GM12878 (cell line): ENCODE measurements around the gene DHCR7. TPM values are rescaled to one million over a fixed set of nuclear protein-coding genes. Genes with fewer than 3 reads are reported as not detected.

Experiments
- ATAC-seq: fragments of 200-7000 bp; cut with Tn5 transposase; 3 replicates; pipeline ENCODE4 v1.9.1; 2020; ENCODE audit warnings: mild to moderate bottlenecking, moderate library complexity
- BruUV-seq: library from RNA; stranded (reverse); fragments of 400-500 nt; replicated peaks from 2 replicates; lab custom pipeline; 2021; lab: Mats Ljungman, UMichigan
- CTCF ChIA-PET: fragments of 300-600 bp; sonication (Branson Sonifier 250); formaldehyde crosslinking; extraction: SDS; loops from one replicate; lab custom pipeline; 2021; ENCODE audit warnings: inconsistent platforms; lab: Yijun Ruan, JAX
- POLR2A ChIA-PET: fragments of 350-600 bp; formaldehyde crosslinking; extraction: SDS; loops from one replicate; lab custom pipeline; 2021; ENCODE audit warnings: inconsistent platforms; lab: Charles Lee
- RAD21 ChIA-PET: fragments of 300-600 bp; sonication (Branson Sonifier 250); formaldehyde crosslinking; loops from one replicate; lab custom pipeline; 2023; ENCODE audit warnings: antibody characterized with exemption; ENCODE audit not compliant: unreplicated experiment; lab: Charles Lee
- SMC1A ChIA-PET: fragments of 300-600 bp; sonication (Branson Sonifier 250); formaldehyde crosslinking; loops from one replicate; lab custom pipeline; 2023; ENCODE audit not compliant: unreplicated experiment, uncharacterized antibody; lab: Charles Lee
- DNase-seq: peaks from one replicate; pipeline ENCODE4 v3.0.0-alpha.2; 2011; ENCODE audit warnings: low read depth, low spot score
- FAIRE-seq: peaks from 3 replicates; lab custom pipeline; 2011; peaks lifted over from hg19 to GRCh38; lab: Jason Lieb, UNC
- H2AFZ ChIP-seq: 2 replicates; pipeline ENCODE4 v1.6.0; 2011; ENCODE audit warnings: low read depth, low read length, control low read depth; ENCODE audit not compliant: control insufficient read depth
- H3K27ac ChIP-seq: 2 replicates; pipeline ENCODE4 v1.5.1; 2011; ENCODE audit warnings: control low read depth; ENCODE audit not compliant: control insufficient read depth, insufficient read depth
- H3K27me3 ChIP-seq, 2 experiments: replicated peaks in 1 of 2; 2 replicates each; pipeline versions ENCODE4 v1.6.0 to v1.6.1; 2011; ENCODE audit warnings: low read length in 1 of 2; ENCODE audit not compliant: control insufficient read depth in 2 of 2, insufficient read depth in 2 of 2
- H3K36me3 ChIP-seq, 2 experiments: 2 replicates each; pipeline ENCODE4 v1.5.1; 2011; ENCODE audit warnings: low read length in 1 of 2; ENCODE audit not compliant: control insufficient read depth in 2 of 2, insufficient read depth in 2 of 2
- H3K4me1 ChIP-seq: 2 replicates; pipeline ENCODE4 v1.6.1; 2011; ENCODE audit warnings: mild to moderate bottlenecking, low read length, moderate library complexity, mixed read lengths; ENCODE audit not compliant: control insufficient read depth, insufficient read depth
- H3K4me2 ChIP-seq: 2 replicates; pipeline ENCODE4 v1.6.0; 2011; ENCODE audit warnings: control low read depth; ENCODE audit not compliant: control insufficient read depth, insufficient read depth
- H3K4me3 ChIP-seq: fragments of 200-600 bp; sonication (generic); 2 replicates; pipeline ENCODE4 v1.5.1; 2016
- H3K79me2 ChIP-seq: 2 replicates; pipeline ENCODE4 v1.6.0; 2011; ENCODE audit warnings: low read length; ENCODE audit not compliant: control insufficient read depth, insufficient read depth
- H3K9ac ChIP-seq: 2 replicates; pipeline ENCODE4 v1.8.0; 2011; ENCODE audit warnings: low read length, control low read depth, mixed read lengths; ENCODE audit not compliant: control insufficient read depth, insufficient read depth
- H3K9me3 ChIP-seq: replicated peaks from 3 replicates; pipeline ENCODE4 v1.5.1; 2011; ENCODE audit warnings: mild to moderate bottlenecking, low read length; ENCODE audit not compliant: control insufficient read depth, insufficient read depth
- H4K20me1 ChIP-seq: 2 replicates; pipeline ENCODE4 v1.6.0; 2011; ENCODE audit not compliant: control insufficient read depth, insufficient read depth
- GATAD2B ChIP-seq: fragments of 450-650 bp; conservative IDR thresholded peaks from 2 replicates; pipeline ENCODE4 v1.6.1; 2017; ENCODE audit warnings: low read depth, mild to moderate bottlenecking, moderate library complexity
- IKZF1 ChIP-seq: fragments of 450-650 bp; conservative IDR thresholded peaks from 2 replicates; pipeline ENCODE4 v1.6.1; 2017; ENCODE audit warnings: antibody characterized with exemption, mild to moderate bottlenecking
- IKZF2 ChIP-seq, 2 experiments: fragments of 450-650 bp; IDR thresholded peaks; 2 replicates each; pipeline ENCODE4 v1.6.1; 2017; ENCODE audit warnings: mild to moderate bottlenecking in 2 of 2, moderate library complexity in 2 of 2
- KAT2A ChIP-seq: conservative IDR thresholded peaks from 2 replicates; pipeline ENCODE4 v1.6.1; 2011; ENCODE audit warnings: low read depth, low read length; ENCODE audit not compliant: control insufficient read depth
- RAD21 ChIP-seq: IDR thresholded peaks from 2 replicates; pipeline ENCODE4 v1.6.1; 2011; ENCODE audit warnings: mild to moderate bottlenecking, low read depth, low read length, moderate library complexity; ENCODE audit not compliant: insufficient read depth
- SMC3 ChIP-seq: IDR thresholded peaks from 2 replicates; pipeline ENCODE4 v1.6.1; 2011; ENCODE audit warnings: low read length, improper control_type of control experiment, borderline replicate concordance
- WGBS: methylation state at CpG from one replicate; pipeline ENCODE4 v1.1.6; 2016; ENCODE audit warnings: low lambda C conversion rate; ENCODE audit not compliant: insufficient replicate concordance, insufficient coverage; ENCODE audit errors: missing lambda C conversion rate; 5-methylcytosine and 5-hydroxymethylcytosine counted together
- in situ Hi-C: fragments of 300-500 bp; cut with MboI; formaldehyde crosslinking; loops from 9 replicates; pipeline ENCODE4 v1.14.3; 2018; ENCODE audit warnings: mixed read lengths
- intact Hi-C: fragments of 100-400 bp; cut with micrococcal nuclease; formaldehyde crosslinking; loops from one replicate; pipeline ENCODE4 v1.14.2; 2022; ENCODE audit not compliant: unreplicated experiment
- polyA plus RNA-seq, 11 experiments: library from polyadenylated mRNA; depleted of rRNA in 4 of 11; unstranded in 6 of 11; stranded (reverse) in 5 of 11; fragments of >200 nt; fragmentation: Nextera tagmentation in 4 of 11; fragmentation: Illumina TruSeq in 1 of 11; extraction: Ambion mirVana in 4 of 11; extraction: Trizol in 1 of 11; gene quantifications; 1 replicate in 1 of 11; 2 replicates in 10 of 11; pipeline versions ENCODE4 v1.2.1 to v1.2.3, GENCODE V29; 2011 to 2016; ENCODE audit warnings: inconsistent platforms in 2 of 11, missing spikeins in 2 of 11, low read depth in 1 of 11
- total RNA-seq, 4 experiments: library from RNA; depleted of rRNA in 3 of 4; stranded (reverse); fragments of >200 nt in 3 of 4; fragmentation: Illumina TruSeq in 1 of 4; extraction: Trizol in 1 of 4; gene quantifications; 2 replicates each; pipeline versions ENCODE4 v1.2.1 to v1.2.3, GENCODE V29; 2013 to 2021
- TF ChIP-seq, protein P1 (sequence below): fragments of 450-650 bp; formaldehyde crosslinking; IDR thresholded peaks from 2 replicates; pipeline ENCODE4 v1.5.0; 2022; ENCODE audit warnings: mild to moderate bottlenecking, missing genetic modification characterization
- TF ChIP-seq, protein P2 (sequence below), 3 experiments: IDR thresholded peaks in 2 of 3; conservative IDR thresholded peaks in 1 of 3; 2 replicates each; pipeline ENCODE4 v1.5.1; 2011; ENCODE audit warnings: low read depth in 3 of 3, low read length in 3 of 3, mild to moderate bottlenecking in 3 of 3, control low read depth in 2 of 3, moderate library complexity in 2 of 3, inconsistent platforms in 1 of 3, mixed read lengths in 1 of 3; ENCODE audit not compliant: control insufficient read depth in 2 of 3, insufficient read depth in 1 of 3; ENCODE audit errors: extremely low read depth in 1 of 3
- TF ChIP-seq, protein P3 (sequence below): fragments of 450-650 bp; IDR thresholded peaks from 2 replicates; pipeline ENCODE4 v1.6.1; 2017; ENCODE audit warnings: low read depth, mild to moderate bottlenecking, moderate library complexity
- TF ChIP-seq, protein P4 (sequence below): fragments of 450-650 bp; IDR thresholded peaks from 2 replicates; pipeline ENCODE4 v1.6.1; 2017; ENCODE audit warnings: mild to moderate bottlenecking, moderate library complexity

The DHCR7 gene
- total and polyA plus RNA-seq, 10 of the 15 experiments (the other 5 are each of a cell fraction or from before 2014, with no cell fraction given): 4.2 to 115 (median 57.8) TPM

DNA sequence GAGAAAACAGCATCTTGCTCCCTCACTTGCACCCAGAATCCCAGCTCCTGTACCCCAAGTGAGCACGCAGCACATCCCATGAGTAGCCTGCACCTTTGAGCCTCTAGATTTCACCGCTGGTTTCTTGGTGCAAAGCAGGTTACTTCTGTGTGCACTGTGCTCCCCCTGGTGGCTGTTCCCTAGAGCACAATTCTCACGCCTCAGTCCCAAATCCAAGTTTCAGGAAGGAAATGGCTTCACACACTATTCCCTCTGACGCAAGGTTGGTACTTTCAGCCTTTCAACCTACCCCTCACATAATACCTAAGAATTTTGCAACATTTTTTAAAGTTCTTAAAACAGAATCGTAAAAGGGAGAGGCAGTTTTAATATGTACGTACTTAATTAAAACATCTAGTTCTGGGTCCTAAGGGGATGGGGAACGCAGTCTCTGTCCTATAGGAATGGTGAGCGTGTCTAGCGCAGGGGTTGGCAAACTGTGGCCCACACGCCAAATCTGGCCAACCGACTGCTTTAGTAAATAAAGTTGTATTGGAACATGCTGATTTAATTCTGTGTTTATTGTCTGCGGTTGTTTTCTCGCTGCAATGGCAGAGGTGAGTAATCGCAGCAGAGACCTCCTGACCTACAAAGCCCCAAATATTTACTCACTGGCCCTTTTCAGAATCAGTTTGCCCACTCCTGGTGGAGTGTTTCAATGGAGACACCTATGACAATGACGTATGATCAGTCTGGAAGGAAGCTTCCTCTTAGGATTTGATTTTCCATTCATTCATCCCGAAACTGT is 27.5 kb downstream of the DHCR7 start:
- H2AFZ ChIP-seq: no peak overlapping the region
- RAD21 ChIA-PET: interaction anchor here (0.6 to 2.5 kb wide), 5 partner anchors 32 to 607 kb away, joined by 3 to 14 read pairs (median 4); partner anchors contain the start of gene NADSYN1
- in situ Hi-C loops: no loop called here
- SMC1A ChIA-PET: interaction anchor here (0.7 to 4.0 kb wide), 6 partner anchors 48 to 605 kb away, joined by 3 to 39 read pairs (median 3); no protein-coding TSS in a partner anchor
- H3K4me1 ChIP-seq: peaks cover 42% of the 10 kb centered on the region
- peak overlapping the region; percentile 35; the same call in 1 of the 2 replicates for H3K4me2 ChIP-seq
- DNase-seq (peak; percentile 25), ATAC-seq (peak; percentile 71), FAIRE-seq (peak; percentile 84)
- no peak overlapping the region for H3K9ac ChIP-seq
- no peaks in the 10 kb centered on the region for H3K9me3 ChIP-seq
- CTCF ChIA-PET: interaction anchor here (0.7 to 4.0 kb wide), 15 partner anchors 9 to 605 kb away, joined by 3 to 61 read pairs (median 4); partner anchors contain the start of gene DHCR7
- intact Hi-C loops: loop anchor here (1.0 to 10.0 kb wide), 3 partner anchors 47 to 605 kb away; partner anchors contain the start of gene KRTAP5-10
- POLR2A ChIA-PET: no interaction called here
- H3K27me3 ChIP-seq: no peaks in the 10 kb centered on the region
- no peaks in the 10 kb centered on the region for H3K36me3 ChIP-seq
- H3K4me3 ChIP-seq: no peak overlapping the region
- no TSS peak for BruUV-seq
- no peaks in the 10 kb centered on the region for H4K20me1 ChIP-seq
- H3K79me2 ChIP-seq: no peaks in the 10 kb centered on the region
- 47% methylated on average over 16 of the region's 16 CpGs for WGBS
- TF ChIP-seq GATAD2B: no peak
- TF ChIP-seq, protein P1, sequence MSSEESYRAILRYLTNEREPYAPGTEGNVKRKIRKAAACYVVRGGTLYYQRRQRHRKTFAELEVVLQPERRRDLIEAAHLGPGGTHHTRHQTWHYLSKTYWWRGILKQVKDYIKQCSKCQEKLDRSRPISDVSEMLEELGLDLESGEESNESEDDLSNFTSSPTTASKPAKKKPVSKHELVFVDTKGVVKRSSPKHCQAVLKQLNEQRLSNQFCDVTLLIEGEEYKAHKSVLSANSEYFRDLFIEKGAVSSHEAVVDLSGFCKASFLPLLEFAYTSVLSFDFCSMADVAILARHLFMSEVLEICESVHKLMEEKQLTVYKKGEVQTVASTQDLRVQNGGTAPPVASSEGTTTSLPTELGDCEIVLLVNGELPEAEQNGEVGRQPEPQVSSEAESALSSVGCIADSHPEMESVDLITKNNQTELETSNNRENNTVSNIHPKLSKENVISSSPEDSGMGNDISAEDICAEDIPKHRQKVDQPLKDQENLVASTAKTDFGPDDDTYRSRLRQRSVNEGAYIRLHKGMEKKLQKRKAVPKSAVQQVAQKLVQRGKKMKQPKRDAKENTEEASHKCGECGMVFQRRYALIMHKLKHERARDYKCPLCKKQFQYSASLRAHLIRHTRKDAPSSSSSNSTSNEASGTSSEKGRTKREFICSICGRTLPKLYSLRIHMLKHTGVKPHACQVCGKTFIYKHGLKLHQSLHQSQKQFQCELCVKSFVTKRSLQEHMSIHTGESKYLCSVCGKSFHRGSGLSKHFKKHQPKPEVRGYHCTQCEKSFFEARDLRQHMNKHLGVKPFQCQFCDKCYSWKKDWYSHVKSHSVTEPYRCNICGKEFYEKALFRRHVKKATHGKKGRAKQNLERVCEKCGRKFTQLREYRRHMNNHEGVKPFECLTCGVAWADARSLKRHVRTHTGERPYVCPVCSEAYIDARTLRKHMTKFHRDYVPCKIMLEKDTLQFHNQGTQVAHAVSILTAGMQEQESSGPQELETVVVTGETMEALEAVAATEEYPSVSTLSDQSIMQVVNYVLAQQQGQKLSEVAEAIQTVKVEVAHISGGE (CRISPR knock-in tag): no peak
- TF ChIP-seq, protein P2, sequence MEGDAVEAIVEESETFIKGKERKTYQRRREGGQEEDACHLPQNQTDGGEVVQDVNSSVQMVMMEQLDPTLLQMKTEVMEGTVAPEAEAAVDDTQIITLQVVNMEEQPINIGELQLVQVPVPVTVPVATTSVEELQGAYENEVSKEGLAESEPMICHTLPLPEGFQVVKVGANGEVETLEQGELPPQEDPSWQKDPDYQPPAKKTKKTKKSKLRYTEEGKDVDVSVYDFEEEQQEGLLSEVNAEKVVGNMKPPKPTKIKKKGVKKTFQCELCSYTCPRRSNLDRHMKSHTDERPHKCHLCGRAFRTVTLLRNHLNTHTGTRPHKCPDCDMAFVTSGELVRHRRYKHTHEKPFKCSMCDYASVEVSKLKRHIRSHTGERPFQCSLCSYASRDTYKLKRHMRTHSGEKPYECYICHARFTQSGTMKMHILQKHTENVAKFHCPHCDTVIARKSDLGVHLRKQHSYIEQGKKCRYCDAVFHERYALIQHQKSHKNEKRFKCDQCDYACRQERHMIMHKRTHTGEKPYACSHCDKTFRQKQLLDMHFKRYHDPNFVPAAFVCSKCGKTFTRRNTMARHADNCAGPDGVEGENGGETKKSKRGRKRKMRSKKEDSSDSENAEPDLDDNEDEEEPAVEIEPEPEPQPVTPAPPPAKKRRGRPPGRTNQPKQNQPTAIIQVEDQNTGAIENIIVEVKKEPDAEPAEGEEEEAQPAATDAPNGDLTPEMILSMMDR (IDR thresholded peaks at IDR 0.05 in 2 of 3, conservative IDR thresholded peaks at IDR 0.05 in 1 of 3; ENCODE audit: control insufficient read depth in 2 of 3, extremely low read depth in 1 of 3, insufficient read depth in 1 of 3, low read depth in 3 of 3, low read length in 3 of 3): peak; percentile 76 to 84 (median 83)
- peak; percentile 75 for TF ChIP-seq SMC3
- TF ChIP-seq, protein P3, sequence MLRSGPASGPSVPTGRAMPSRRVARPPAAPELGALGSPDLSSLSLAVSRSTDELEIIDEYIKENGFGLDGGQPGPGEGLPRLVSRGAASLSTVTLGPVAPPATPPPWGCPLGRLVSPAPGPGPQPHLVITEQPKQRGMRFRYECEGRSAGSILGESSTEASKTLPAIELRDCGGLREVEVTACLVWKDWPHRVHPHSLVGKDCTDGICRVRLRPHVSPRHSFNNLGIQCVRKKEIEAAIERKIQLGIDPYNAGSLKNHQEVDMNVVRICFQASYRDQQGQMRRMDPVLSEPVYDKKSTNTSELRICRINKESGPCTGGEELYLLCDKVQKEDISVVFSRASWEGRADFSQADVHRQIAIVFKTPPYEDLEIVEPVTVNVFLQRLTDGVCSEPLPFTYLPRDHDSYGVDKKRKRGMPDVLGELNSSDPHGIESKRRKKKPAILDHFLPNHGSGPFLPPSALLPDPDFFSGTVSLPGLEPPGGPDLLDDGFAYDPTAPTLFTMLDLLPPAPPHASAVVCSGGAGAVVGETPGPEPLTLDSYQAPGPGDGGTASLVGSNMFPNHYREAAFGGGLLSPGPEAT: no peak
- TF ChIP-seq RAD21: peak; percentile 76
- TF ChIP-seq IKZF1: peak; percentile 64
- TF ChIP-seq IKZF2 (IDR thresholded peaks at IDR 0.05): peak; percentile 27 to 44; a peak in 1 of 4 replicates
- TF ChIP-seq, protein P4, sequence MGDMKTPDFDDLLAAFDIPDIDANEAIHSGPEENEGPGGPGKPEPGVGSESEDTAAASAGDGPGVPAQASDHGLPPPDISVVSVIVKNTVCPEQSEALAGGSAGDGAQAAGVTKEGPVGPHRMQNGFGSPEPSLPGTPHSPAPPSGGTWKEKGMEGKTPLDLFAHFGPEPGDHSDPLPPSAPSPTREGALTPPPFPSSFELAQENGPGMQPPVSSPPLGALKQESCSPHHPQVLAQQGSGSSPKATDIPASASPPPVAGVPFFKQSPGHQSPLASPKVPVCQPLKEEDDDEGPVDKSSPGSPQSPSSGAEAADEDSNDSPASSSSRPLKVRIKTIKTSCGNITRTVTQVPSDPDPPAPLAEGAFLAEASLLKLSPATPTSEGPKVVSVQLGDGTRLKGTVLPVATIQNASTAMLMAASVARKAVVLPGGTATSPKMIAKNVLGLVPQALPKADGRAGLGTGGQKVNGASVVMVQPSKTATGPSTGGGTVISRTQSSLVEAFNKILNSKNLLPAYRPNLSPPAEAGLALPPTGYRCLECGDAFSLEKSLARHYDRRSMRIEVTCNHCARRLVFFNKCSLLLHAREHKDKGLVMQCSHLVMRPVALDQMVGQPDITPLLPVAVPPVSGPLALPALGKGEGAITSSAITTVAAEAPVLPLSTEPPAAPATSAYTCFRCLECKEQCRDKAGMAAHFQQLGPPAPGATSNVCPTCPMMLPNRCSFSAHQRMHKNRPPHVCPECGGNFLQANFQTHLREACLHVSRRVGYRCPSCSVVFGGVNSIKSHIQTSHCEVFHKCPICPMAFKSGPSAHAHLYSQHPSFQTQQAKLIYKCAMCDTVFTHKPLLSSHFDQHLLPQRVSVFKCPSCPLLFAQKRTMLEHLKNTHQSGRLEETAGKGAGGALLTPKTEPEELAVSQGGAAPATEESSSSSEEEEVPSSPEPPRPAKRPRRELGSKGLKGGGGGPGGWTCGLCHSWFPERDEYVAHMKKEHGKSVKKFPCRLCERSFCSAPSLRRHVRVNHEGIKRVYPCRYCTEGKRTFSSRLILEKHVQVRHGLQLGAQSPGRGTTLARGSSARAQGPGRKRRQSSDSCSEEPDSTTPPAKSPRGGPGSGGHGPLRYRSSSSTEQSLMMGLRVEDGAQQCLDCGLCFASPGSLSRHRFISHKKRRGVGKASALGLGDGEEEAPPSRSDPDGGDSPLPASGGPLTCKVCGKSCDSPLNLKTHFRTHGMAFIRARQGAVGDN: no peak
- no peak for TF ChIP-seq KAT2A
- no peak overlapping the region for H3K27ac ChIP-seq
